ENCODE data around the gene GPR162. TPM values are rescaled to one million over a fixed set of nuclear protein-coding genes. Genes with fewer than 3 reads are reported as not detected.

GPR162 gene
- not detected in 2 replicates for total RNA-seq (2013; cell fraction: nucleolus; rRNA removed)
- not detected in 2 replicates for total RNA-seq (2014; rRNA removed)
- not detected in 2 replicates for total RNA-seq (2014; rRNA removed; fragmentation: Illumina TruSeq; extraction: Trizol)
- not detected in 2 replicates for total RNA-seq (2021)
- polyA plus RNA-seq (2011; ENCODE audit: low read depth), result not detected
- polyA plus RNA-seq (2011; rRNA removed), result 0.09 TPM in 1 of 2 replicates, not detected in the other
- 0.10 and 0.19 TPM in 2 replicates for polyA plus RNA-seq (2011; cell fraction: cytosol; rRNA removed)
- 0.63 and 1.6 TPM in 2 replicates for polyA plus RNA-seq (2011; cell fraction: nucleus; rRNA removed)
- 0.24 TPM in 1 of 2 replicates, not detected in the other for polyA plus RNA-seq (2012)
- polyA plus RNA-seq (2014; fragmentation: Illumina TruSeq; extraction: Trizol), result not detected in 2 replicates
- polyA plus RNA-seq (2014; fragmentation: Nextera tagmentation; extraction: Ambion mirVana), result not detected
- not detected in 2 replicates for polyA plus RNA-seq (2014; rRNA removed)
- not detected for polyA plus RNA-seq (2016; fragmentation: Nextera tagmentation; extraction: Ambion mirVana)
- 0.26 TPM in 1 of 2 replicates, not detected in the other for polyA minus RNA-seq (2011; rRNA and poly(A)+ RNA removed)
- polyA minus RNA-seq (2011; cell fraction: cytosol; rRNA and poly(A)+ RNA removed), result not detected in 2 replicates
- polyA minus RNA-seq (2011; cell fraction: nucleus; rRNA and poly(A)+ RNA removed), result not detected in 2 replicates
- not detected for Bru-seq, nascent RNA
- BruChase-seq, experiment 1, labeled RNA remaining after a 6-hour chase, result not detected
- not detected for BruChase-seq, experiment 2, labeled RNA remaining after a 2-hour chase
- long read RNA-seq, experiment 1, result 0 reads
- long read RNA-seq, experiment 2, result 0 reads

- ChIA-PET RAD21 (ENCODE audit: unreplicated experiment) (interaction anchor here (1.0 to 1.4 kb wide), 3 partner anchors 8 to 69 kb away, joined by 3 to 6 read pairs (median 5); partner anchors contain the start of gene MLF2), SMC1A (ENCODE audit: uncharacterized antibody, unreplicated experiment) (interaction anchor here (0.5 to 2.0 kb wide), 4 partner anchors 10 to 44 kb away, joined by 4 to 6 read pairs (median 4); no protein-coding TSS in a partner anchor), CTCF (interaction anchor here (0.7 to 3.5 kb wide), 7 partner anchors 15 to 258 kb away, joined by 3 to 12 read pairs (median 4); partner anchors contain the start of gene MLF2), POLR2A (no interaction called here)
- FAIRE-seq (no peak), DNase-seq (ENCODE audit: low read depth, low spot score) (no peak), ATAC-seq (no peak)
- TF ChIP-seq MEF2A (IDR thresholded peaks at IDR 0.05; ENCODE audit: insufficient read depth, low read depth, low read length), result no peak
- no peak for TF ChIP-seq EP300 (IDR thresholded peaks at IDR 0.05; ENCODE audit: borderline replicate concordance in 1 of 2, control insufficient read depth in 1 of 2, low read depth in 2 of 2, low read length in 2 of 2)
- no peak for TF ChIP-seq ZBTB40 (IDR thresholded peaks at IDR 0.05; ENCODE audit: borderline replicate concordance)
- TF ChIP-seq EED (IDR thresholded peaks at IDR 0.05; ENCODE audit: low read depth), result no peak
- no peak for TF ChIP-seq IKZF2 (IDR thresholded peaks at IDR 0.05)
- TF ChIP-seq USF2 (IDR thresholded peaks at IDR 0.05; ENCODE audit: borderline replicate concordance, low read depth, low read length), result no peak
- TF ChIP-seq CBX3 (IDR thresholded peaks at IDR 0.05; ENCODE audit: borderline replicate concordance, low read depth), result no peak
- Histone ChIP-seq H3K9me3 (replicated peaks; ENCODE audit: control insufficient read depth, insufficient read depth, low read length) (no peaks in the 10 kb centered on the region), H2AFZ (ENCODE audit: control insufficient read depth, low read depth, low read length) (no peak within 1 kb of the TSS), H3K79me2 (ENCODE audit: control insufficient read depth, insufficient read depth, low read length) (no peaks in the 10 kb centered on the region), H3K36me3 (ENCODE audit: control insufficient read depth in 2 of 2, insufficient read depth in 2 of 2, low read length in 1 of 2) (no peaks in the 10 kb centered on the region), H3K4me2 (ENCODE audit: control insufficient read depth, insufficient read depth) (no peak within 1 kb of the TSS), H3K27me3 (replicated peaks in 1 of 2; ENCODE audit: control insufficient read depth in 2 of 2, insufficient read depth in 2 of 2, low read length in 1 of 2) (peaks cover 9 to 23% of the 10 kb centered on the region in 2 experiments), H3K9ac (ENCODE audit: control insufficient read depth, insufficient read depth, low read length) (no peak within 1 kb of the TSS), H4K20me1 (ENCODE audit: control insufficient read depth, insufficient read depth) (no peaks in the 10 kb centered on the region), H3K4me3 (no peak within 1 kb of the TSS), H3K4me1 (ENCODE audit: control insufficient read depth, insufficient read depth, low read length) (no peaks in the 10 kb centered on the region; the same call in 1 of the 2 replicates), H3K27ac (ENCODE audit: control insufficient read depth, insufficient read depth) (no peak within 1 kb of the TSS)
- 8% methylated on average over 11 of the region's 28 CpGs for WGBS (ENCODE audit: insufficient coverage, insufficient replicate concordance, low lambda C conversion rate, missing lambda C conversion rate)
- in situ Hi-C loops (cut with MboI), result no loop called here
- intact Hi-C loops (cut with micrococcal nuclease; ENCODE audit: unreplicated experiment), result no loop called here
- no TSS peak for BruUV-seq (replicated peaks)
These were observed at the start of gene GPR162 for GRCh38 chr12:6821591-6822425. GPR162 (plus strand) TSS chr12:6821821; CDS start chr12:6823899, 2,078 bp downstream.

Measured in GM12878 (cell line).